HUES64 (cell line): ENCODE measurements around the gene XXYLT1.
A peak's percentile ranks its signal among the peaks of the same experiment; 100 is the strongest.

Source experiments
- H3K27ac ChIP-seq: 2 replicates; pipeline ENCODE4 v1.7.0; 2013; ENCODE audit warnings: low read depth, low read length, inconsistent platforms
- H3K27me3 ChIP-seq: 2 replicates; pipeline ENCODE4 v1.6.1; 2013; ENCODE audit warnings: mild to moderate bottlenecking, low read length; ENCODE audit not compliant: insufficient read depth
- H3K36me3 ChIP-seq: 2 replicates; pipeline ENCODE4 v1.6.1; 2013; ENCODE audit warnings: mild to moderate bottlenecking, low read length; ENCODE audit not compliant: insufficient read depth
- H3K4me1 ChIP-seq: 2 replicates; pipeline ENCODE4 v1.6.1; 2013; ENCODE audit warnings: mild to moderate bottlenecking, low read length, moderate library complexity; ENCODE audit not compliant: insufficient read depth
- H3K4me3 ChIP-seq: 2 replicates; pipeline ENCODE4 v1.5.1; 2013; ENCODE audit warnings: mild to moderate bottlenecking, low read length, moderate library complexity
- H3K9ac ChIP-seq: 2 replicates; pipeline ENCODE4 v1.6.1; 2013; ENCODE audit warnings: mild to moderate bottlenecking, low read depth, low read length
- H3K9me3 ChIP-seq: 2 replicates; pipeline ENCODE4 v1.6.1; 2013; ENCODE audit warnings: low read depth, low read length; ENCODE audit not compliant: insufficient read depth
- WGBS: fragments of 150-250, 120-280 bp; methylation state at CpG from one replicate; pipeline ENCODE4 v1.1.7; 2013; ENCODE audit warnings: missing lambda C conversion rate; 5-methylcytosine and 5-hydroxymethylcytosine counted together

XXYLT1 gene

DNA sequence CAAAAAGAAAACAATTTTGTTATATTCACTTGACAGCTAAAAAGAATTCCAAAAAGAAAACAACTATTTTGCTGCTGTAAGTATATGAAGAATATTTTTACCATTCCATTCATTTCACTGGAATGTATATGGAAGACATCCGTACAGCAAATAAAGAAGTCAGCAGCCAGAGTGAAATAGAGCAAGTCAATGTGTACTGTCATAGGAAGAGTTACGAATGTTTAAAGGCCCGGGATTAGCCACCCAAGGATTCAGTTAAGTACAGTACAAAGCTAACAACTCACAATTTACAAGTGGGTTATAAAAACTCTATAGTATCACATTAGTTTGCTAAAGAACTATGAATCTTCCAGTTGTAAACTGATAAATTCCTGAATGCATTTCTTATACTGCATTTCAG is 14.4 kb upstream of the XXYLT1 start:
- H3K36me3 ChIP-seq, result peaks cover 68% of the 10 kb centered on the region
- no peaks in the 10 kb centered on the region for H3K27me3 ChIP-seq
- H3K9me3 ChIP-seq, result no peaks in the 10 kb centered on the region
- no peaks in the 10 kb centered on the region for H3K4me1 ChIP-seq
- H3K27ac ChIP-seq, result no peak overlapping the region
- no peak overlapping the region for H3K9ac ChIP-seq
- H3K4me3 ChIP-seq, result no peak overlapping the region
- WGBS, result 100% methylated on average over 3 of the region's 3 CpGs

DNA sequence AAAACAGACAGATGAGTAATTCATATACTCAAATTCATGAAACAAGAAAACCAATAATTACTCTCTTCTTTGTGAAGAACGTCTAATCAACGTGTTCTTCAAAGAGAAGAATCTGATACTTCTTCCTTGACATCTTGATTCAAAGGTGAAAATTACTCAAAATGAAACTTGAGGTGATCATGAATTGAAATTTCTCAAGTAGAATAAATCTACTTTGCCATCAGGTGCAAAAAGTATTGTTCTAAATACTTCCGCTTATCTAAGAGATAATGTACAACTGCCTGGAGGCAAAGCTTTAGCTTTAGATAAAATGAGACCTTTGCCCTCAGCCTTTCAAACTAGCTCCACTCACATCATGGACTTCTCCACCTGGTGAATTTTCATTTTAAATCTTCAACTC is 13.9 kb upstream of the XXYLT1 start:
- no peaks in the 10 kb centered on the region for H3K9me3 ChIP-seq
- WGBS, result 97% methylated on average over 3 of the region's 3 CpGs
- peaks cover 63% of the 10 kb centered on the region for H3K36me3 ChIP-seq
- no peak overlapping the region for H3K4me3 ChIP-seq
- H3K4me1 ChIP-seq, result no peaks in the 10 kb centered on the region
- H3K27ac ChIP-seq, result no peak overlapping the region
- H3K9ac ChIP-seq, result no peak overlapping the region
- H3K27me3 ChIP-seq, result no peaks in the 10 kb centered on the region

DNA sequence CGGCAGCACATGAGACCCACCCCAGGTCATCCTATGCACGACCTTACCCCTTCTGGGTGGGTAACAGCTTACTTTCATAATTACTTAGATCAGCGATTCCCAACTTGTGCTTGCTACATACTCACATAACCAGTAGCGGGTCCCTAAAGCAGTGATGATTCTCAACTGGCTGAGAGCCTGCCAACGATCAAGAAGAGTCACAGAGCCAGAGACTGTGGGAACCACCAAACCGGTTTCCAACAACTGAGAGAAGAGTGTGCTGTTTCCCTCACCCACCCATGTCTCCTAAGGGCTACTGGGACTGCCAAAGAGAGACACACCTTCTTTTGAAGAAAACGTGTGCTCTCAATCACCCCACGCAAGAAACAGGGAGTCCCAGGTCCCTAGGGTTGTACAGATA is 12.0 kb upstream of the XXYLT1 start:
- Histone ChIP-seq H3K9me3 (no peaks in the 10 kb centered on the region), H3K4me1 (no peaks in the 10 kb centered on the region), H3K4me3 (no peak overlapping the region), H3K36me3 (peaks cover 60% of the 10 kb centered on the region), H3K27ac (no peak overlapping the region), H3K27me3 (no peaks in the 10 kb centered on the region), H3K9ac (no peak overlapping the region)
- 90% methylated on average over 8 of the region's 8 CpGs for WGBS

DNA sequence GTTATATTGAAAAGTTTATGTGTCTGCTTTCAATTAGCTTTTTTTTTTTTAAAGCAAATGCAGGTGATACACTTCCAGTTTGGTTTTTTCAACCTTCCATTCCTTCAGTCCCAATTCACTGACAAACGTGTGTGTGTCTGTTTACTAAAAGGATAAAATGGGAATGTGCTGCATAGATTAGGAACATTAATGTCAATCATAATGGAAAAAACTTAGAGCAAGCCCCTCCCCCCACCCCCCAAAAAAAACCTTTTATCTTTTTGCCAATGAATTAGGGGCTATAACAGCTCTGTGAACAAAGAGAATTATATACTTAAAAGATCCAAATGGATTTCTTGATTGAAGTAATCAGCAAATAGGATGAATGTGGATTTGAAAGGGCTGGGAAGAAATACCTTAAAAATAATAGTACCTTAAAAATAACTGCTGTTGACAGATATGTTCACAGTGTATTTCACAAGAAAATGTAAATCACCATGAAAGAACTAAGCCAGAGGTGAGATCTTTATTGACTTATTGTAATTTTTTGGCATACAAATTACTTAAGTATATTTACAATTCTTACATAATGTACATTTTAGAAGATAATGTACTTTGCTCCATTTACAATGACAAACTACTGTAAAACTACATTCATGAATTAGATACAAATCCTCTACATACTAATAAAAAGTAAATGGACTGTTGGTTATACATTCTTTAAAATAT is 3.5 kb upstream of the XXYLT1 start:
- H3K27ac ChIP-seq, result no peak overlapping the region
- no CpG with 5 or more reads among the region's 1 CpG for WGBS
- H3K27me3 ChIP-seq, result no peaks in the 10 kb centered on the region
- H3K36me3 ChIP-seq, result peaks cover 13% of the 10 kb centered on the region; the same call in 1 of the 2 replicates
- H3K4me1 ChIP-seq, result peaks cover 12% of the 10 kb centered on the region; the same call in 1 of the 2 replicates
- H3K9ac ChIP-seq, result no peak overlapping the region
- no peaks in the 10 kb centered on the region for H3K9me3 ChIP-seq
- no peak overlapping the region for H3K4me3 ChIP-seq

DNA sequence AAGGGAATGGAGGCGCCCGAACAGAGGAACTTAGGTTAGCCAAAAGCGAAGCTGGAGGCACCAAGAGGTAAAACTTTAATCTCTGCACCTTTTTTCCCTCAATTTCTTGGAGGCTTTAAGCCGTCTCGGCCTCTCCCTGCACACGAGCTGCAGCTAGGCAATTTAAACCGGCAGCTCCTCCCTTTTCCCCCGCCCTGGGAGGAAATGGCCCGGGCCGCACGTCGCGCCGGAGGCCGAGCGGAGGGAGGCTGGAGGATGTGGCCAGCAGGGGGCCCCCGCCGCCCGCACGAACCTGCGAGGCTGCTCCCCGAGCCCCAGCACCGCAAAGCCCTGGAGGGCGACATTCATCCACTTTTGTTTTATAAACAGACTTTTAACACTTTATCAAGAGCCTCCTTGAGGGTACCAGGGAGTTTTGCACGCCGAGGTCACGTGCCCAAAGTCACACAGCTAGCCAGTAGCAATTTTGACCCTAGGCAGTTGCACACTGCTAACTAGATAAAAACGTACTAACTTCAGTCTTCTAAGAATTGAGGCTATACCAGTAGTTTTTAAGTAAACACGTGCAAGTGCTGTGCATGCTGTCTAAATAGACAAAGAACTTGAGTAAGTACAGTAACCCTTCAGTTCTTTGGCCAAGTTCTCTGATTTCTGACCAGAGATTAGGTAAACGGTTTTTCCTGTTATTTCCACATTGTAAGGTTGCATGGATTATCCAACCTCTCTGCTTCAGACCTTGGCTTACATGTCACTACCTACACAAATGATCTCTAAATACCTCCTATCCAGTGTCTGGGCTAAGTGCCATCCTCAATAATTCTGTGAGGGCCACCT is 668 bp upstream of the XXYLT1 start:
- Histone ChIP-seq H3K36me3 (peaks cover 17% of the 10 kb centered on the region), H3K27me3 (no peaks in the 10 kb centered on the region), H3K4me3 (peak overlapping the region; percentile 95), H3K9ac (peak overlapping the region; percentile 97), H3K27ac (peak overlapping the region; percentile 96), H3K4me1 (peaks cover 14% of the 10 kb centered on the region; the same call in 1 of the 2 replicates), H3K9me3 (no peaks in the 10 kb centered on the region)
- WGBS, result 3% methylated on average over 30 of the region's 30 CpGs

DNA sequence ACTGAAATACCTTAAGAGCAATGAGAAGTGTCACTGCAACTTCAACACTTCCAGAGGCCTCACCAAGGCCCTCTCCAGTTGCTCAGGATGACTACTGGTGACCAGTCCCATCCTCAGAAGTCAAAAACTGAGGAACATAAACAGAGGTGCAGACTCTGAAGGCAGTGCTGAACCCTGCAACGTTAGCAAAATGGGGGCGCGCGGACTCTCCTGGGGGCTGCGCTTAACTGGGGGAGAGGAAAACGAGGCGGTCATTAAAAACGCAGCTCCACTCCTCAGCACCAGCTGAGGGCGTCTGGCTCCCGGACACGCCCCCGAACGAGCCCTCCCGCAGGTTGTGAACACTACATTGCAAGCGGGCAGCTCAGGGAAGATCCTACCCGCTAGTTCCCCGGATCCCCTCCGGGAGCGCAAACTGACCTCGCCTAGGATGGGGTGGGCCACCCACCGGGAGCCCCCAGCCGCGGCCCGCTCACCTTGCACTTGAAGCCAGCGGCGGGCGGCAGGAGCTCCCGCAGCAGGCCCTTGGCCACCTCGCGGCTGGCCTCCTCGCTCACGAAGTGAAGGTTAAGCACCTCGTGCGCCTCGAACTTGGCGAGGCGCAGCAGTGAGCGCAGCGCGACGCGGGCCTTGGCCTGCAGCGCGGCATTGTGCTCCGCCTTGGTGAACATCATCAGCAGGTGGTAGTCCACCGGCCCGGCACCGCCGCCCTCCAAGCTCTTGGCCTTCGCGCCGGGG is 711 bp downstream of the XXYLT1 start:
- Histone ChIP-seq H3K4me1 (peaks cover 14% of the 10 kb centered on the region; the same call in 1 of the 2 replicates), H3K27me3 (no peaks in the 10 kb centered on the region), H3K4me3 (peak overlapping the region; percentile 95), H3K9ac (peak overlapping the region; percentile 97), H3K36me3 (peaks cover 26% of the 10 kb centered on the region), H3K9me3 (no peaks in the 10 kb centered on the region), H3K27ac (peak overlapping the region; percentile 96)
- WGBS, result 1% methylated on average over 52 of the region's 52 CpGs

DNA sequence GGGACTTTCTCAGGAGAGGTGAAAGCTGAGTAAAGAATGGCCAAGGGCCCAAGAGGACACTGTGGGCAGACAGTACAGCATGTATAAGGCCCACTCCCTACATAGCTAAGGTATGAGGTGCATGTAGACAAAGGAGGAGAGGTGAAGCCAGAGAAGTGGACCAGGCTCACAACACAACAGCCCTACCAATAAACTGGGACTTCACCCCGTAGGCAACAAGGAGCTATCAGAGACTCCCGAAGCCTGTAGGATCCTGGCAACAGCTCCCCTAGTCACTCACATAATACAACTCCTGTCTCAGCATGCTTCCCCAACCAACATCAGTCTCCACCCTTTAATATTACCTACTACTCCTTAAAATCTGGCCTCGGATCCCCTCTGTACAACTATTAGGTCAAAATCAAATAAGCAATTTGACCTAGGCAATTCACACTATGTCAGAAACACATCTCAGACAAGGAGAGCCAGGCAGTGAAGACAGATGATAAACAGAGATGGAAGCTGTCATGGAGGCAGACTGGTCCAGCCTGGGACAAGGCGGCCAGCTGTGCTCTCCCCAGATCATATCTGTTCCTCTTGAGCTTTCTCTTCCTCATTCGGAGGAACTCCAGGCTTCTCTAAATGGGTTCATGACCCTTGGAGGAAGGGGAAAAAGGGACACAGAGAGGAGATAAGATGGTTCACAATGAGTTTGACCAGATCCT is 1.4 kb downstream of the XXYLT1 start:
- Histone ChIP-seq H3K27me3 (no peaks in the 10 kb centered on the region), H3K9ac (peak overlapping the region; percentile 97), H3K9me3 (no peaks in the 10 kb centered on the region), H3K4me1 (peaks cover 14% of the 10 kb centered on the region; the same call in 1 of the 2 replicates), H3K36me3 (peaks cover 26% of the 10 kb centered on the region), H3K27ac (no peak overlapping the region), H3K4me3 (peak overlapping the region; percentile 95)
- 78% methylated on average over 5 of the region's 5 CpGs for WGBS

DNA sequence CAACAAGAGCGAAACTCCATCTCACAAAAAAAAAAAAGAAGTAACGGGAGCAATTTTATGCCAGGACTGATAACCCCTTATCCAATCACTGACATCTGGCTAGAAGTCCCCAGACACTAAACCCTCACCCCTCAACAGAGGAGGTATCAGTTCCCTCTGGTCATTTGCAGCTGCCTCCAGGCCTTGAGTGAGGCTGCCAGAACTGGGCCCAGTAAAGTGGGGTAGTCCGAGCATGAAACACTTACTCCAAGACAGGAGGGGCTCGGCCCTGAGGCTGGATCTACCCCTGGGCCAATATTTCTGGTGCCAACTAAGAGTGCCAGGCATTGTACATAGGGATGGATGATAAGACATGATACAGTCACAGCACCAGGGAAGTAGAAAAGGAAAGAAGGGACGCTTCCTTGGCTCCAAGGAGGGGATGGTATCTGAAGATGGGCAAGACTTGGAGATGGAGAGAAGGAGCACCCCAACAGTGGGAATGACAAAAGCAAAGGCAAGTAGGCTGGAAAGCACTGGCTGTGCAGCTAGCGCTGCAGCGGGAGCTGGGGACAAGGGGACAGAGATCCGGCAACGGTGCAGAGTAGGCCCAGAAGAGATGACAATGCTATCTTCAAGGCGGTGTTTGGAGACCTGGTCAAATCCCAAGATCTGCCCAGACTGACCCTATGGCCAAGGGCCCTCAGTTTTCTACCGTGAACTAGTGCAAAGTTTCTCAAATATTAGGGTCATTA is 2.2 kb downstream of the XXYLT1 start:
- 93% methylated on average over 11 of the region's 11 CpGs for WGBS
- Histone ChIP-seq H3K9me3 (no peaks in the 10 kb centered on the region), H3K4me1 (peaks cover 14% of the 10 kb centered on the region; the same call in 1 of the 2 replicates), H3K36me3 (peaks cover 26% of the 10 kb centered on the region), H3K27me3 (no peaks in the 10 kb centered on the region), H3K4me3 (no peak overlapping the region), H3K9ac (no peak overlapping the region), H3K27ac (no peak overlapping the region)

DNA sequence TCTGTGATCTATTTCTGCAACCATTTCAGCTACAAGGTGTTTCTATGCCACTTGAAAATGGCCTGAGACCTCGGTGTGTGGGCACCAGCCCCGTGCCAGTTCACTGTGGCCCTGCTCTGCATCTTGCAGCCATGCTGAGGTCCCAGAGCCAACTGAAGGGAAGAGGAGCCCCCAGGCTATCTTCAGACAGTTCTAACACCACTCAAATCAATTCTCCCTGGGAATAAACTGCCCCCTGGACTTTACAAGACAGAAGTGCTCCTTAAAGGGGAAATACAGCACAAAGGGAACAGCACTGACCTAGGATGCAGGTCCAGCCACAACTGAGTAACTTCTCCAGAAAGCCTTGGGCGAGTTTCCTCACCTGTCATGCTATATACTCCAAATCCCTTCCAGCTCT is 3.9 kb downstream of the XXYLT1 start:
- peaks cover 31% of the 10 kb centered on the region for H3K36me3 ChIP-seq
- H3K9ac ChIP-seq, result no peak overlapping the region
- WGBS, result 92% methylated on average over 3 of the region's 3 CpGs
- no peak overlapping the region for H3K27ac ChIP-seq
- no peaks in the 10 kb centered on the region for H3K9me3 ChIP-seq
- H3K4me3 ChIP-seq, result no peak overlapping the region
- H3K4me1 ChIP-seq, result peaks cover 13% of the 10 kb centered on the region; the same call in 1 of the 2 replicates
- no peaks in the 10 kb centered on the region for H3K27me3 ChIP-seq

DNA sequence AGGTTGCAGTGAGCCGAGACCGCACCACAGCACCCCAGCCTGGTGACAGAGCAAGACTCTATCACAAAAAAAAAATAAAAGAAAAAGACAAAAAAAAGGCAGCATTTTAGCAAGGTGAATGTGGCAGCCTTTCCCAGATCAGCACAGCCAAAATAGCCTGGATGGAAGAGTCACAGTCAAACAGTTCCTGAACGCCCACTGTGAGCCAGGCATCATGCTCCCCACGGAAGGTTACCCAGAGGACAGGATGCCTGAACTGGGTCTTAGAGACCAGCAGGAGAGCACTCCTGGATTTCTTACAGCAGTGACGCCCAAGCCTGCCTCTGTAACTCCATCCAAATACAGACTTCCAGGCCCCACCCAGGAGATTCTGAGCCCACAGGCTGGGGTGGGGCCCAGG is 4.5 kb downstream of the XXYLT1 start:
- H3K4me3 ChIP-seq, result no peak overlapping the region

More for the DNA sequence above, 4.5 kb downstream of the XXYLT1 start:
- 84% methylated on average over 5 of the region's 5 CpGs for WGBS
- Histone ChIP-seq H3K4me1 (peaks cover 8% of the 10 kb centered on the region; the same call in 1 of the 2 replicates), H3K27me3 (no peaks in the 10 kb centered on the region), H3K9me3 (no peaks in the 10 kb centered on the region), H3K9ac (no peak overlapping the region), H3K36me3 (peaks cover 31% of the 10 kb centered on the region), H3K27ac (no peak overlapping the region)
